ENCODE measurements around the gene THAP7. TPM values are rescaled to one million over a fixed set of nuclear protein-coding genes. Genes with fewer than 3 reads are reported as not detected.
A peak's percentile ranks its signal among the peaks of the same experiment; 100 is the strongest.

THAP7 gene
- total and polyA plus RNA-seq, 2 of the 13 experiments (the other 11 are each of a cell fraction or from before 2014, with no cell fraction given) = 13.0 to 25.5 TPM

GRCh38 chr22:20952544-20953341, 49.2 kb downstream of the THAP7 start (continued):
- TF ChIP-seq, protein P1, sequence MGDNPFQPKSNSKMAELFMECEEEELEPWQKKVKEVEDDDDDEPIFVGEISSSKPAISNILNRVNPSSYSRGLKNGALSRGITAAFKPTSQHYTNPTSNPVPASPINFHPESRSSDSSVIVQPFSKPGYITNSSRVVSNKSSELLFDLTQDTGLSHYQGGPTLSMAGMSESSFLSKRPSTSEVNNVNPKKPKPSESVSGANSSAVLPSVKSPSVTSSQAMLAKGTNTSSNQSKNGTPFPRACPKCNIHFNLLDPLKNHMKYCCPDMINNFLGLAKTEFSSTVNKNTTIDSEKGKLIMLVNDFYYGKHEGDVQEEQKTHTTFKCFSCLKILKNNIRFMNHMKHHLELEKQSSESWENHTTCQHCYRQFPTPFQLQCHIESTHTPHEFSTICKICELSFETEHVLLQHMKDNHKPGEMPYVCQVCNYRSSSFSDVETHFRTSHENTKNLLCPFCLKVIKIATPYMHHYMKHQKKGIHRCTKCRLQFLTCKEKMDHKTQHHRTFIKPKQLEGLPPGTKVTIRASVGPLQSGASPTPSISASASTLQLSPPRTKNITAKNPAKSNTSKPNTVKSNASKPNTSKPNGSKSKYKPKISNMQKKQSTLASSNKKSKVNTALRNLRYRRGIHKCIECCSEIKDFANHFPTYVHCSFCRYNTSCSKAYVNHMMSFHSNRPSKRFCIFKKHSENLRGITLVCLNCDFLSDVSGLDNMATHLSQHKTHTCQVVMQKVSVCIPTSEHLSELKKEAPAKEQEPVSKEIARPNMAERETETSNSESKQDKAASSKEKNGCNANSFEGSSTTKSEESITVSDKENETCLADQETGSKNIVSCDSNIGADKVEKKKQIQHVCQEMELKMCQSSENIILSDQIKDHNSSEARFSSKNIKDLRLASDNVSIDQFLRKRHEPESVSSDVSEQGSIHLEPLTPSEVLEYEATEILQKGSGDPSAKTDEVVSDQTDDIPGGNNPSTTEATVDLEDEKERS (CRISPR knock-in tag; IDR thresholded peaks at IDR 0.05) = no peak
- TF ChIP-seq POGZ (CRISPR knock-in tag; IDR thresholded peaks at IDR 0.05) = 0 out of 2 replicates have a peak, but pooled peaks have one; percentile 12
- peak; percentile 17; the same call in 1 of the 2 replicates for TF ChIP-seq THRA (CRISPR knock-in tag; IDR thresholded peaks at IDR 0.05; ENCODE audit: borderline replicate concordance)
- TF ChIP-seq MIXL1 (CRISPR knock-in tag; IDR thresholded peaks at IDR 0.05) = 0 out of 2 replicates have a peak, but pooled peaks have one; percentile 8
- TF ChIP-seq FOXA3 (CRISPR knock-in tag; IDR thresholded peaks at IDR 0.05) = peak; percentile 85
- TF ChIP-seq ZNF296 (CRISPR knock-in tag; conservative IDR thresholded peaks at IDR 0.05) = no peak
- TF ChIP-seq PCBP2 (optimal IDR thresholded peaks at IDR 0.05; ENCODE audit: low read depth, low read length, poor library complexity, severe bottlenecking) = no peak
- no peak for TF ChIP-seq ZNF138 (CRISPR knock-in tag; IDR thresholded peaks at IDR 0.05; ENCODE audit: low read depth)
- TF ChIP-seq BRD4 (CRISPR knock-in tag; IDR thresholded peaks at IDR 0.05) = no peak
- TF ChIP-seq ZNF414 (CRISPR knock-in tag; IDR thresholded peaks at IDR 0.05) = no peak
- TF ChIP-seq, protein P2, sequence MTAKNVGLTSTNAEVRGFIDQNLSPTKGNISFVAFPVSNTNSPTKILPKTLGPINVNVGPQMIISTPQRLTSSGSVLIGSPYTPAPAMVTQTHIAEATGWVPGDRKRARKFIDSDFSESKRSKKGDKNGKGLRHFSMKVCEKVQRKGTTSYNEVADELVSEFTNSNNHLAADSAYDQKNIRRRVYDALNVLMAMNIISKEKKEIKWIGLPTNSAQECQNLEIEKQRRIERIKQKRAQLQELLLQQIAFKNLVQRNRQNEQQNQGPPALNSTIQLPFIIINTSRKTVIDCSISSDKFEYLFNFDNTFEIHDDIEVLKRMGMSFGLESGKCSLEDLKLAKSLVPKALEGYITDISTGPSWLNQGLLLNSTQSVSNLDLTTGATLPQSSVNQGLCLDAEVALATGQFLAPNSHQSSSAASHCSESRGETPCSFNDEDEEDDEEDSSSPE (CRISPR knock-in tag; IDR thresholded peaks at IDR 0.05) = peak; percentile 39; the same call in 1 of the 2 replicates
- no peak; the same call in 1 of the 2 replicates for TF ChIP-seq SMC3 (IDR thresholded peaks at IDR 0.05; ENCODE audit: low read length)
- TF ChIP-seq, protein P3, sequence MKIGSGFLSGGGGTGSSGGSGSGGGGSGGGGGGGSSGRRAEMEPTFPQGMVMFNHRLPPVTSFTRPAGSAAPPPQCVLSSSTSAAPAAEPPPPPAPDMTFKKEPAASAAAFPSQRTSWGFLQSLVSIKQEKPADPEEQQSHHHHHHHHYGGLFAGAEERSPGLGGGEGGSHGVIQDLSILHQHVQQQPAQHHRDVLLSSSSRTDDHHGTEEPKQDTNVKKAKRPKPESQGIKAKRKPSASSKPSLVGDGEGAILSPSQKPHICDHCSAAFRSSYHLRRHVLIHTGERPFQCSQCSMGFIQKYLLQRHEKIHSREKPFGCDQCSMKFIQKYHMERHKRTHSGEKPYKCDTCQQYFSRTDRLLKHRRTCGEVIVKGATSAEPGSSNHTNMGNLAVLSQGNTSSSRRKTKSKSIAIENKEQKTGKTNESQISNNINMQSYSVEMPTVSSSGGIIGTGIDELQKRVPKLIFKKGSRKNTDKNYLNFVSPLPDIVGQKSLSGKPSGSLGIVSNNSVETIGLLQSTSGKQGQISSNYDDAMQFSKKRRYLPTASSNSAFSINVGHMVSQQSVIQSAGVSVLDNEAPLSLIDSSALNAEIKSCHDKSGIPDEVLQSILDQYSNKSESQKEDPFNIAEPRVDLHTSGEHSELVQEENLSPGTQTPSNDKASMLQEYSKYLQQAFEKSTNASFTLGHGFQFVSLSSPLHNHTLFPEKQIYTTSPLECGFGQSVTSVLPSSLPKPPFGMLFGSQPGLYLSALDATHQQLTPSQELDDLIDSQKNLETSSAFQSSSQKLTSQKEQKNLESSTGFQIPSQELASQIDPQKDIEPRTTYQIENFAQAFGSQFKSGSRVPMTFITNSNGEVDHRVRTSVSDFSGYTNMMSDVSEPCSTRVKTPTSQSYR (CRISPR knock-in tag; IDR thresholded peaks at IDR 0.05; ENCODE audit: borderline replicate concordance) = no peak
- TF ChIP-seq HDAC2 (CRISPR knock-in tag; IDR thresholded peaks at IDR 0.05) = peak; percentile 46; the same call in 1 of the 2 replicates
- TF ChIP-seq ZNF674 (CRISPR knock-in tag; IDR thresholded peaks at IDR 0.05; ENCODE audit: low read depth) = no peak
- TF ChIP-seq ZNF703 (CRISPR knock-in tag; IDR thresholded peaks at IDR 0.05; ENCODE audit: borderline replicate concordance) = no peak
- no peak for TF ChIP-seq ZNF607 (CRISPR knock-in tag; IDR thresholded peaks at IDR 0.05; ENCODE audit: borderline replicate concordance)
- no peak for TF ChIP-seq SRF (IDR thresholded peaks at IDR 0.05; ENCODE audit: low read depth, low read length)
- TF ChIP-seq, protein P4, sequence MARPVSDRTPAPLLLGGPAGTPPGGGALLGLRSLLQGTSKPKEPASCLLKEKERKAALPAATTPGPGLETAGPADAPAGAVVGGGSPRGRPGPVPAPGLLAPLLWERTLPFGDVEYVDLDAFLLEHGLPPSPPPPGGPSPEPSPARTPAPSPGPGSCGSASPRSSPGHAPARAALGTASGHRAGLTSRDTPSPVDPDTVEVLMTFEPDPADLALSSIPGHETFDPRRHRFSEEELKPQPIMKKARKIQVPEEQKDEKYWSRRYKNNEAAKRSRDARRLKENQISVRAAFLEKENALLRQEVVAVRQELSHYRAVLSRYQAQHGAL (CRISPR knock-in tag; IDR thresholded peaks at IDR 0.05; ENCODE audit: not compliant biosample characterization) = no peak
